ENCODE measurements around the gene PRPF40A. TPM values are rescaled to one million over a fixed set of nuclear protein-coding genes. Genes with fewer than 3 reads are reported as not detected.

The PRPF40A gene
- total RNA-seq, 3 donors from 2014 or later = 165 to 179 (median 178) TPM

- no peaks in the 10 kb centered on the region for H3K36me3 Mint-ChIP-seq (ENCODE audit: insufficient read depth)
- H3K4me3 Mint-ChIP-seq = no peak overlapping the region
- no peak for ATAC-seq
- peaks cover 12% of the 10 kb centered on the region for H3K4me1 Mint-ChIP-seq (ENCODE audit: low read depth)
- DNase-seq = no peak
- no peaks in the 10 kb centered on the region for H3K27me3 Mint-ChIP-seq (ENCODE audit: low read depth)
- H3K9me3 Mint-ChIP-seq = no peaks in the 10 kb centered on the region
These were observed 108.1 kb downstream of the PRPF40A start for GRCh38 chr2:152609154-152609553.

- H3K4me3 Mint-ChIP-seq = no peak overlapping the region
- ATAC-seq = no peak
- peaks cover 13% of the 10 kb centered on the region for H3K4me1 Mint-ChIP-seq (ENCODE audit: low read depth)
- H3K9me3 Mint-ChIP-seq = no peaks in the 10 kb centered on the region
- H3K36me3 Mint-ChIP-seq (ENCODE audit: insufficient read depth) = no peaks in the 10 kb centered on the region
- peaks cover 2% of the 10 kb centered on the region for H3K27me3 Mint-ChIP-seq (ENCODE audit: low read depth)
- DNase-seq = no peak
These were observed 109.4 kb downstream of the PRPF40A start for GRCh38 chr2:152607793-152608300.

- Mint-ChIP-seq H3K4me1 (ENCODE audit: low read depth) (peaks cover 7% of the 10 kb centered on the region), H3K9me3 (no peaks in the 10 kb centered on the region), H3K27me3 (ENCODE audit: low read depth) (peaks cover 2% of the 10 kb centered on the region), H3K36me3 (ENCODE audit: insufficient read depth) (no peaks in the 10 kb centered on the region), H3K4me3 (no peak overlapping the region)
- ATAC-seq (no peak), DNase-seq (no peak)
These were observed 110.3 kb downstream of the PRPF40A start for GRCh38 chr2:152606941-152607340.

- Mint-ChIP-seq H3K4me1 (ENCODE audit: low read depth) (peaks cover 2% of the 10 kb centered on the region), H3K36me3 (ENCODE audit: insufficient read depth) (no peaks in the 10 kb centered on the region), H3K27me3 (ENCODE audit: low read depth) (peaks cover 2% of the 10 kb centered on the region), H3K4me3 (no peak overlapping the region), H3K9me3 (no peaks in the 10 kb centered on the region)
- DNase-seq (no peak), ATAC-seq (no peak)
These were observed 111.2 kb downstream of the PRPF40A start for GRCh38 chr2:152606081-152606480.

GRCh38 chr2:152603166-152603565 is 114.1 kb downstream of the PRPF40A start:
- Mint-ChIP-seq H3K27me3 (ENCODE audit: low read depth) (peaks cover 2% of the 10 kb centered on the region), H3K4me1 (ENCODE audit: low read depth) (peaks cover 2% of the 10 kb centered on the region), H3K36me3 (ENCODE audit: insufficient read depth) (no peaks in the 10 kb centered on the region), H3K9me3 (no peaks in the 10 kb centered on the region), H3K4me3 (no peak overlapping the region)
- DNase-seq = no peak
- no peak for ATAC-seq

GRCh38 chr2:152602750-152603149 is 114.5 kb downstream of the PRPF40A start:
- no peak for DNase-seq
- Mint-ChIP-seq H3K4me3 (no peak overlapping the region), H3K9me3 (no peaks in the 10 kb centered on the region), H3K27me3 (ENCODE audit: low read depth) (peaks cover 2% of the 10 kb centered on the region), H3K4me1 (ENCODE audit: low read depth) (peaks cover 2% of the 10 kb centered on the region), H3K36me3 (ENCODE audit: insufficient read depth) (no peaks in the 10 kb centered on the region)
- ATAC-seq = no peak

Other genes starting within 250 kb of the PRPF40A start
- 10 to 100 TPM; 15.7 to 20.5 (median 17.7) TPM for gene ARL6IP6, start 1.2 kb upstream of the PRPF40A start, total RNA-seq

Measured in activated T-cell treated with anti-CD3 and anti-CD28 coated beads, Interleukin-2, amount 50 U/mL, for 4 hours (primary cell).